Neural progenitor cell (in vitro differentiated cells): ENCODE measurements around the gene NPPC.

ENCODE experiments used
- EZH2 ChIP-seq: fragments of 200-600 bp; sonication (generic); IDR thresholded peaks from 2 replicates; pipeline ENCODE4 v1.6.1; 2017; ENCODE audit warnings: antibody characterized with exemption, mild to moderate bottlenecking, moderate library complexity
- TF ChIP-seq, protein P1 (sequence below): fragments of 200-600 bp; sonication (generic); IDR thresholded peaks from 2 replicates; pipeline ENCODE4 v1.5.1; 2017; ENCODE audit warnings: antibody characterized with exemption, mild to moderate bottlenecking

DNA sequence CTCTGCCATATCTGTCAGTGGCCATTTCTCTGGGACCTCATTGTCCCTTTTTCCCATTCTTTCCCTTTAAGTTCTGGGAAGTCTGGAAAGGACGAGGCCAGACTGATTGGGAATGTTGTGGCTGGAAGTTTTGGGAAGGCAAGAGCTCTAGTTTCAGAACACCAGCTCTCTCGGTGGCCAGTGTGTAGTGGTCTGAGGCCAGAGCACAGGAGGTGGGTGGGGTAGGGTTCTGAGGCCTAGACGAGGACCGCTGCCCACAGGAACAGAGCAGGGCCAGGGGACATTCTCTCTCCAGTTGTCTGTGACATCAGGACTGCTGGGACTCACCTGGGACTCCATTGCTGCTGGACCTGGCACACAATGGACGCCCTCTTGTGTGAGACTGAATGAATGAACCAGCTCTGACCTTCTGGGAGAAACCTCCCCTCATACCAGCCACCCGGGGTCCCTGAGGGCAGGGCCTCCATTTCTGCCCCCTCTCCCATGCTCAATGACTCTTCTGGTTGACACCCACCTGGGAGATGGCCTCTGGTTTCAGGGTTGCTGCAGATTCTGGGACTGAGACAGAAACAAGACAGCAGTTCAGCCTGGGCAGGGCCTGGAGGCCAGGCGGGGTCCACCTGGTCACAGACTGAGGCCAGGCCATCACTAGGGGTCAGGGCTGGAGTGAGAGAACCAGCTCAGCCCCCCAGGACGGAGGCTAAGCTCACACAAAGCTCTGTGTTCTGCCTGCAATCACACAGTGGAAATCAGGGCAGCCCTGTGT is 8.4 kb upstream of the NPPC start:
- TF ChIP-seq, protein P1, sequence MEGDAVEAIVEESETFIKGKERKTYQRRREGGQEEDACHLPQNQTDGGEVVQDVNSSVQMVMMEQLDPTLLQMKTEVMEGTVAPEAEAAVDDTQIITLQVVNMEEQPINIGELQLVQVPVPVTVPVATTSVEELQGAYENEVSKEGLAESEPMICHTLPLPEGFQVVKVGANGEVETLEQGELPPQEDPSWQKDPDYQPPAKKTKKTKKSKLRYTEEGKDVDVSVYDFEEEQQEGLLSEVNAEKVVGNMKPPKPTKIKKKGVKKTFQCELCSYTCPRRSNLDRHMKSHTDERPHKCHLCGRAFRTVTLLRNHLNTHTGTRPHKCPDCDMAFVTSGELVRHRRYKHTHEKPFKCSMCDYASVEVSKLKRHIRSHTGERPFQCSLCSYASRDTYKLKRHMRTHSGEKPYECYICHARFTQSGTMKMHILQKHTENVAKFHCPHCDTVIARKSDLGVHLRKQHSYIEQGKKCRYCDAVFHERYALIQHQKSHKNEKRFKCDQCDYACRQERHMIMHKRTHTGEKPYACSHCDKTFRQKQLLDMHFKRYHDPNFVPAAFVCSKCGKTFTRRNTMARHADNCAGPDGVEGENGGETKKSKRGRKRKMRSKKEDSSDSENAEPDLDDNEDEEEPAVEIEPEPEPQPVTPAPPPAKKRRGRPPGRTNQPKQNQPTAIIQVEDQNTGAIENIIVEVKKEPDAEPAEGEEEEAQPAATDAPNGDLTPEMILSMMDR = no peak
- no peak for TF ChIP-seq EZH2
